ENCODE data around the gene PTPRD.

Gene PTPRD

DNA sequence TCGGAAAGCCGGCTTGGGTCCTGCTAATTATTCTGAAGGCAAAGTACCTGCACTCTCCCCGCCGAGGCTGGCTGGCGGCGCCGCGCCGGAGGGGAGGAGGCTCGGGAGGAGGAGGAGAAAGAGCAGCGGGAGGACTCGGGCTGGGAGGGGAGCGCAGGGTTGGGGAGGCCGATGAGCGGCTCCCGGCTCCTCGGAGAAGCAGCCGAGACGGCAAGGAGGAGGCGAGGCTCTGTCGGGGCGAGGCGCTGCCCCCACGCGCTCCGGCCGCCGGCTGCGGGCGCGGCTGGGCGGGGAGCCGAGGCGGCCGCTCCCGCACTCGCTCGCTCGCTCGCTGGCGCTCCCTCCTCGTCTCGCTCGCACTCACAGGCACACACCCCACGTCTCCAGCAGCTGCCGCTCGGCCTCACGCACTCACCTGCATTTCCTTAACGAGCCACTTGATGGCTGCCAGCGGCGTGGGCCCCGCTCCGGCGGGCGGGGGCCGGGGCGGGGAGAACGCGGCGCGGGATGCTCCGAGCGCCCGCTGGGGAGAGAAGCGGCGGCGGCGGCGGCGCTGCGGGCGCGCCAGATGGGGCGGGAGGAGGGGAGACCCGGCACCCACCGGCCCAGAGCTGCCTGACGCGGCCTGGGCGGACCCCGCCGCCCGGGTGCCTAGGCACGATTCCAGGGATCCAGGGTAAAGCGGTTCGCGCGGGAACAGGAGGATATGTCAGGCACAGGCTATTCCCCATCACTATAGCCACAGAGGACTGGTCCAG, at the start of gene PTPRD:
PTPRD (minus strand) TSS at position 362 of the 758 bp plus-strand sequence.
- no peak for DNase-seq (ENCODE audit: low spot score)

DNA sequence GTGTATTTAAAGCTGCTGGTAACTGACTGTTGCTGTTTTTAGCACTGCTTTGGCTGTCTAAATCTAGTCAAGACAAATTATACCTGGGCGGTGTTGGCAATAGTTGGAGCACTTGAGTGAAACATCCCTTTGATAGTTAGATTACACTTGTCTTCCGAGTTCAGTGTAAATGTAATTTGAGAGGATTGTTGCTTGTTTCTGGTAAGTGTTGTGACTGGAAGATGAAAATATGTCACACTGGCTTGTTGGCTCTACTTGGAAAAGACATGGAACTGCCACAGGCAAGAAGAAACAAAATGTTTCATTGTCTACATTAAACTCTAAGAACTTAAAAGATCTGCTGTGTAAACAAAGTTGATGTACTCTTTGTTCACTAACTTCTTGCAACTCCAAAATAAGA, 49.2 kb upstream of the PTPRD start:
- DNase-seq (ENCODE audit: low spot score): no peak

DNA sequence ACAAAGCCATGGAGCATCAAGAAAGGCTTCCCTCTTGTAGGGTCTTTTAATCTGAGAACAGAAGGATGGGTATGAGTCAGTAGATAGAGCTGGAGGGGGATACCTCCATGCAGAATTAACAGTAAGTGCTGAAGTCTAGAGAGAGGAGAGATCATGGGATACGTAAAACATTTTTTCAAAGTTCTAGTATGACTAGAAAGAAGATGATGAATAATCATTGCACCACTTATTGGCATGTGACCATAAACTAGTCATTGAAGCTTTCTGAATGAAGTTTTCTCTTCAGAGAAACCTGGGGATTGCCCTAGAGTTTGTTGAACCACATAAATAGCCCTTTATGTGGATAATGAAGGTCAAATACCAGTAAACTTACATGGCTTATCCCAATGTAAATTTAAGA, 48.6 kb upstream of the PTPRD start:
- no peak for DNase-seq (ENCODE audit: low spot score)

DNA sequence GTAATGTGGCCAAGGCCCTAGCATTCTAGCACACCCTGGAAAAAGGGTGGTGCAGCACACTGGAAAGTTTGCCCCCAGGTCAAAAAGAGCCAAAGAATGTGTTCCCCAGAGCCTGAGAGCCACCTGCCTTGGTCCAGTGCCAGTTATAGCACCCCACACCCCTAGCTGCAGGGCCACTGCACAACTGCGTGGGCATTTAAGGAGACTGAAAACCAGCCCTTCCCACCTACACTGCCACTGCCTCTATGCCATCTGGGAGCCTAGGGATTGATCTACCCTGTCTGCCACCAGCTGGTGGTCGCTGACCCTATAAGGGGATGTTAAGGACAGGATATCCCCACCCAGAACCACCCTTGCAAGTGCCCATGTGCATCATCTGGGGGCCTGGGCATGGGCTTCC, 38.2 kb upstream of the PTPRD start:
- DNase-seq (ENCODE audit: low spot score): no peak

DNA sequence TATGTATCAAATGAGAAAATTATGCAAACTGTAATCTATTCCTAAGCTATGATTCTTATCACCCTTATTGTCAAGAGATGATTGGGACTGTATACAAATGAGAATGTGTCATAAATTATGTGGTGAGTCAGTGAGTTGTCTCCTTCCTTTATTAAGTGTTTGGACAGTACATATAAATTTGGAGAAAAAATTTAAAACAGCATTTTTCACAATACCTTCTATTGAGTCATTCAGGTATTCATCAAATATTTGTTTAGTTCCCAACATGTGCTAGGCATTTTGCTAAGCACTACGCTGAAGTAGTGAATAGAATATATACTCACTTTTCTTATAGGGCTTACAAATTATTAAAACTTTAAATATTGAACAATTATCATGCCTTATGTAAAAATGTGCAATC, 36.3 kb upstream of the PTPRD start:
- DNase-seq (ENCODE audit: low spot score): no peak

DNA sequence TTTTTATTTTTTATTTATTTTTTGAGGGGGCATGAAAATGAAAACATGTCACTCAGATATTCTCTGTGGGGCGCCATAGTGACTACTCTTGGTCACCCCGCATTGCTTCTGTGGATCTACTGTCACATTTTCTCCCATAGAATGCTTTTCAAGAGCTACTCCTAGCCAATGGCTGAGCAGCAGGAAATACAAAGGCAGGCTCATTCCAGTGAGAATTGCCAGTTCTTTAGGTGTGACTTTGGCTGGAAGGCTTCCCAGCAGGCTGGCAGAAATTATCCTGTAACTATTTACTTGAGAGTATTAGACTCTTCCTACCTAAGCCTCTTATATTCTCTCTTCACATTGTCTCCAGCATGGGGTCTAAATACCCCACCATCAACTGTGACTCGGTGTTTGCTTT, 21.0 kb upstream of the PTPRD start:
- DNase-seq (ENCODE audit: low spot score): no peak

DNA sequence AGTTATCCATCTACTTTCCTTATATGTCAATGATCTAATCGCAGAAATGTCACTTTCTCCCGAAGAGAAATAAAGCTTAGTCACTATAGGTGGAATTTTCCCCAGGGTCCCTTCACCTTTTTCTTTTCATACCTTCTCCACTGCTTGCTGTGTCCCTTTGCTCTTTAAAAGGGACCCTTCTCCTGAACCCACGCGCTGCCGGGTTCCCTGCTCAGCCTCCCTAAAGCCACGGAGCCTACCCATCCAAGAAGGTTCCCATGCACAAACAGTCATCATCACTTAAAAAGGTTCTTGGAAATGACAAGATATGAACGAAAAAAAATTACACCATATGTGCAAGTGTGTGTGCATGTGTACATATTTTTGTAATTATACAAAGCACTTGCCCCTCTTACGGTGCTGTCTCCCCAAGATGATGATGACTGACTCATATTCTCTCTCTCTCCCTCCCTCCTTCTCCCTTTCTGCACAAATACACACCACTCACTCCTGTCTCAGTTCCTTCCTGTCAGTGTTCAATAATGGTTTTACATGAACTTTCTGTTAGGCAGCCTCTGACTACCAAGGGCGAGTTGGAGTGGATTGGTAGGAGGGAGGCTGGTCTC, 1.5 kb upstream of the PTPRD start:
- no peak for DNase-seq (ENCODE audit: low spot score)

DNA sequence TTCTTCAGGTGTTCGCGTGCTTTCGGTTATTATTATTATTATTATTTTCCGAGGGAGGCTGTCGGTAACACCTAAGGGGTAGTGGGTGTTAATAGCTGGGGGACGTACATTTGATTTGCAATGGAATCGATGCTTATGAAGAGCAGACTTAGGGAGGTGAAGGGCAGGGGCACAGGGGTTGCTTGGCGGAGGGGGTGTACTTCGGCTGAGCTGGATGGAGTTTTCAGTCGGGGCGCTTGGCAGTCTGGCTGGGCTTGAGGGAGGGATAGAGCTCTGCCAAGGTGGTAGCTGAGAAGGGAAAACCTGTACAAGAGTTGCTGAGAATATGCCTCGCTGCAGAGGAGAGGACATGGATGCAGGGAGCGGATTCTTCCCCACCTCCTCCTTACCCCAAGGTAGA, 617 bp upstream of the PTPRD start:
- no peak for DNase-seq (ENCODE audit: low spot score)

DNA sequence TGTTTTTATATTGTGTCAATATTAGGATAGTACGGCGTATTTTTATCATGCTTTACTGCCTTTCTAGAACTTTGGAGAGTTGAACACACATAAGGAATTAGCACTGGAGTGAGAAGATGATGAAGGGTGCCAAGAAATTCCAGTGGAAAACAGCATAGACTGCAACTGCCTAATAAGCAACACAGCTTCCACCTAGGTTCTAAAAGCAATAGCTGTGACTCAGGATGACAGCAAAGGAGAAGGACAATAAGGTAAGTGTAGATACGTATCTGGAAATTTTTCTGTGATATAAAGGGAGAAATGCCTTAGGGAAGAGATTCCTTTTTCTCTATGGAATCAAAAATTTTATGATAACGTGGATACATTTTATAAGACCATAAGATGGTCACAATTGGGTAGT, 7.4 kb downstream of the PTPRD start:
- no peak for DNase-seq (ENCODE audit: low spot score)

DNA sequence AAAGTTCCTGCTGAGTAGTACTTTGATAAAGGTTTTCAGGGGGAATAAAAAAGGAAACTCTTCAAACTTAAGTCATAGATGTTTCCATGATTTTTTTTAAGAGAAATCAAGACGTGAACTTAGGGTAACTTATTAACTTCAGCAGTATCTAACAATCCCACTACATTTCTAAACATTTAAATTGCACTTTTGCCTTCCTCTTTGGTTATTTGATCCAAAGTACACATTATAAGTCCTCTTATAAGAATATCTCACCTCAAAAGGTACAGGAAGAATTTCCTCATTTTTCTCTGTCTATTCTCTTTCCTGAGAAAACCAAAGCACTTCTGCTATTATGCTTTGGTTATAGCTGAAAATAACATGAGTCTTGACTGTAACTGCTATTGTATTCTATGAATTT, 7.9 kb downstream of the PTPRD start:
- no peak for DNase-seq (ENCODE audit: low spot score)

DNA sequence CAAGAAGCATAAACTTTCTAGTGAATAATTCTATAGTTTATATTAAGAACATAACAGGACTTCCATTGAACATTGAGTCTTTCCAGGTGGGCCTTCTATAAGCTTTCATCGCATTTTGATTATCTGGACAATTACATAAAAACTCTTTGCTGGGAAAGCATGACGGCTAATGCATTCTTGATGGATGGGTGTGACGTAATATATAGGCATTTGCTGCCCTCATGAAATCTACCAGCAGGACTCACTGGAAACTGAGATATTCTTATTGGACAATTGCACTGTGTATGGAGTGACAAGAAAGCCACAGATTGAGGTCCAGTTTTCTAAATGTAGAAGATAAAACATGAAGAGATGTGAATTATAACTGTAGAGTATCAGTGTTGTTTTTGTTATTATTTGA, 15.0 kb downstream of the PTPRD start:
- no peak for DNase-seq (ENCODE audit: low spot score)

DNA sequence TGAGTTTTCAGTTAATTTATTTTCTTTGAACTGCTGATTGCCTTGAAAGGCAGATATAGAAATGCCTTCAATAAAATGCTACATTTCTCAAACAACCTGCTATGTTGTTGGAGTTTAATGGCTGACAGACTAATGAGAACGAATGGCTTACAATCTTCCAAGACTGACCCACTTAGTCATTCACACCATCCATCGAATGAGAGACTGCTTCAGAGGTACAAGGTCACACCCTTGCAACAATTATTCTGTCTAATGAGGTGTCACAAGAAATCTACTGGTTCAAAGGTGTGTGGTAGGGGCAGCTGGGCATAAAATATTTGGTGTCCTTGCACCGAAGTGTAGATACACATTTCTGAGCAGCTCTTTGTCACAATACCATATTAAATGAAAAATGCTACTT, 18.3 kb downstream of the PTPRD start:
- DNase-seq (ENCODE audit: low spot score): no peak

DNA sequence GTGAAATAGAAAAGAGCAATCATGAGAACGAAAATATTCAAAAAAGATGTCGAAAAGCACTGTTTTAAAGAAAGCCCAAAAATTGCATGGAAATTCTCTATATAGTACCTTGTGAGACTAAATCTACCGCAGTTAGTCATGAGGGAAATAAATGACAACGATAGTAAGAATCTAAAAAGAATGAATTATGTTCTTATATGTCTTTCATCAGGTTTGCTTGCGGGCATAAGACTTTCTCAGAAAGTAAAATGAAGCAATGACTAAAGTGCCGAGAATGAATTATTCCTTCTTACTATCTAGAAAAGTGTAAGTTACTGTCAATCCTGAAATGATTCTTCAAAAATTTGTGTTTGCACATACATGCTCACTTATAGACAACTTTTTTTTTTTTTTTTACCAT, 26.4 kb downstream of the PTPRD start:
- DNase-seq (ENCODE audit: low spot score): no peak

DNA sequence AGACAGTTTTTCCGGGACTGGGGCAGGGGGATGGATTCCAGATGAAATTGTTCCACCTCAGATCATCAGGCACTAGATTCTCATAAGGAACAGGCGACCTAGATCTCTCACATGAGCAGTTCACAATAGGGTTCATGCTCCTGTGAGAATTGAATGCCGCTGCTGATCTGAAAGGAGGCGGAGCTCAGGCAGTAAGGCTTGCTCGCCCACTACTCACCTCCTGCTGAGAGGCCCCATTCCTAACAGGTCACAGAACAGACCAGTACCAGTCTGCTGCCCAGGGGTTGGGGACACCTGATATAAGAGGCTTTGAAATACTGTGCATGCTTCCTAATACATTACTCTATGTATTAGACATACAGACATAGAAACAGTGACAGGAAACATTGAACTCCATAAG, 41.1 kb downstream of the PTPRD start:
- DNase-seq (ENCODE audit: low spot score): no peak

DNA sequence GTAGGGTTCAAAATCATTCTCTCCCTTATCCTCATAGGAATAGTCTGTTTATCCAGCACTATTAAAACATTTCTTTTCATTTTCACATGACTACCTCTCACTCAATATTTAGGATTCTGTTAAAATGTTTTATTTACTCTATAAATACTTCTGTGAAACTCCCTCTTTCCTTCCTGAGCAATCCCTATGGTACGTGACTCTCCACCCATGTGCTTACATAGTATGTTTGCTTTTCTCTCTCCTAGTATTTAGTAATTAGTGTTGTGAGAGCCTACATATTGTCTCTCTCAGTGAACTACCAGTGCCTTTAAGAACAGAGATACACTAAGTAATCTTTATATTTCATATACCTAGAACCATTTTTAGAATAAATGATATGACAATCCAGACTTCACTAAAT, 46.0 kb downstream of the PTPRD start:
- DNase-seq (ENCODE audit: low spot score): no peak

DNA sequence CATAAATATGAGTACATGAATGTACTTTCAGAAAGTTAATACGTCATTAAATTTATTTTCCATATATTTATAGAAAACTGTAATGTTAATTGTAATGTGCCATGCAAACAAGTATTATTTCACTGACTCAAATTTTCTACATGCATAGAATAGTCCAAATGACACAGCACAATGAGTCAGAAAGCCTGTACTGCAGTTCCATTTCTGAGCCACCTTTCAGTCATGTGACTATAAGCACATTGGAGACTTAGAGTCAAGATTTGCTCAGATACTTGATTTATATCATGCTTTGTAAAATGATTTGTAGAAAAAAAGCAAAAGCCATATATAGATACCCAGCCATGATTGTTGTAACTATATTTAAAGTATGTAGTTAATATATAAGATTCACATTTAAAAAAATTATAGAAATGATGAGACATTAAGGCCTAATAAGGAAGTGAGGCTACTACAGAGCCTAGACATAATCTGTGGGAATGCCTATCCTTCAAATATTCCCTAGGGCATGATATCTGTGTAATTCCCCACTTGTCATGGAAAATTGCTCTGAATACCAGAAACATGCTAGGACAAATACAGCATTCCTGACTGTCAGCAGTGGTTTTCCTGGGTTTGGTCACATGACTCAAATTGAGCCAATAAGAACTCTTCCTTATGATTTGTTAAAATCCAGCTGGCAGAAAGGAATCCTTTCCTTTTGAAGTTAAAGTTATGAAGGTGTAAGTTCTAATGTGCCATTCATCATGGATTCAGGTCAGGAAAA, 50.0 kb downstream of the PTPRD start:
- DNase-seq (ENCODE audit: low spot score): no peak

DNA sequence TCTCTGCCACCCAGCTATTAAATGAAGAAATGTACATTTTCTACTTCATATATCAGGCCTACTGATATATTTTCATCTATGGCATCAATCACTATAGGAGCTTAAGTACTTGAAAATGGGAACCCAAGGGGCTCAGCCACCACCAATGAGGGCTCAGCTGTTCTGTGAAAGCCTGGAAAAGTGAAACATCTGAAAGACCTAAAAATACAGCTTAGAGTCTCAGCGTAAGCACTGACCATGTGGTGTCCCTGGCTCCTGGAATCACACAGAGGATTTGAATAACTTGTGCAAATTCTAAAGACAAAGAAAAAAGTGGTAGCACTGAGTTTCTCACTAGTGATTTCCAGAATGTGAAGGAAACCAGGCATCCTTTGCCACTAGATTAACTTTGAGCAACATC, 64.5 kb downstream of the PTPRD start:
- no peak for DNase-seq (ENCODE audit: low spot score)

DNA sequence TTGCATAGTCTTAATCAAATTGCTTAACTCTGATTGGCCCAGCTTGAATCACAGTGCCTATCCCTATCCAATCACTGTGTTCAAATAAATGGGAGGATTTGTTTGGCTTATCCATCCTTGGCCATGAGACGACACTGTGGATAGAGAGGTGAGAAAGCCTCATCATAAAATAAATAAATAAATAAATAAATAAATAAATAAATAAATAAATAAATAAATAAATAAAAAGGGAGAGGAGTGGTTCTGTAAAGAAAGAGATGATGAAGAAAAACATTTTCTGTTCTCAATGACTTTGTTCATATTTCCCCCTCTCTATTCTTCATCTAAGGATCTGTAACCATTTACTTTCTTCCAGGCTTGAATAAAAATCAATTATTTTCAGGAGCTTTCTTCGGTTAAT, 74.7 kb downstream of the PTPRD start:
- DNase-seq (ENCODE audit: low spot score): no peak

DNA sequence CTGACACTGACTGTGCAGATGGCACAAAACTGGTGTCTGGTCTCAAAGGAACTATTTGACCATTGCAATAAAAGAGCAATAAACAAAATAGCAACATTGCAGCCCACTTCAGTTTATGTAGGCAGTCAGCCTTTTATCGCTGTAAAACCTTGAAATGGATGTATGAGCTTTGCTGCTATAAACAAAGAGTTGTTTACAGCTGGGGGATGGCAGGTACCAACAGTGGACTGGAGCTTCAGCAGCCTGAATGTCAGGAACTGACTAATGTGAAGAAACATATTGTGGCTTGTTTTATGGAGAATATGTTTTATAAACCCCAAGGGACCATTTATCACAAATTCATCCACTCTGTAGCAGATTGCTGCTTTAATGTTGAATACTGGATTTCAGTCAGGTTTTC, 78.0 kb downstream of the PTPRD start:
- DNase-seq (ENCODE audit: low spot score): no peak

DNA sequence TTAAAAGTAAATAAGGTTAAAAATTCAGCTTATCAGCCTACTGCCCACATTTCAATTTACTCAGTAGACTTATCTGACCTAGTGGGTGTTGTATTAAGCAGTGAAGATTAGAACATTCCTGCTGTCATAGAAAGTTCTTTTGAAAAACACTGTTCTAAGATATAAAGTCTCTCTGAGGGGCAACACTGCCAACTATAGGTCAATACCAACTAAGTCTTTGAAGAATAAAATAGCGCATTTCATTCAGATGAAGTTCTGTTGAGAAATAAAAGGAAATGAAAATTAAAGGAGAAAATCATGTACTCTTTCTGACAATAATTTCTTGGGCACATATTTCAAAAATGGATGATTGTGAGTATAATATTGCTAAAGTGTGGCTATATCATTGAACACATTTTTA, 86.8 kb downstream of the PTPRD start:
- DNase-seq (ENCODE audit: low spot score): no peak

DNA sequence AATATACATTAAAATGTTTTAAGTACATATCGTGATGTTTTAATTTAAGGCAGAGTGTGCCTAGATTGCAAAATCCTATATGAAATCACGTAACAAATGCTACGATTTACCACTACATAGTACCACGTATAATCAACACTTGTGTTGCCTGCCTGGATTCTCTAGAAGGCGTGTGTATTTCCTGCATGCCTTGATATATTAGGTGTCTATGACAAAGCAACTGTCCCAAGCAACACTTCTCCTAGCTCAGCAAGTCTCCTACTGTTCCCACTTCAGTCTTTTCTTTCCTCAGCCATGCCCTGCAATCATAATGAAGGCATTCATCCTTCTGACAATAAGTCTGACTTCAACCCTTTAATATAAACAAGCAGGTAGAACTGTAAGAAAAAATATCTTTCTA, 89.6 kb downstream of the PTPRD start:
- DNase-seq (ENCODE audit: low spot score): no peak

DNA sequence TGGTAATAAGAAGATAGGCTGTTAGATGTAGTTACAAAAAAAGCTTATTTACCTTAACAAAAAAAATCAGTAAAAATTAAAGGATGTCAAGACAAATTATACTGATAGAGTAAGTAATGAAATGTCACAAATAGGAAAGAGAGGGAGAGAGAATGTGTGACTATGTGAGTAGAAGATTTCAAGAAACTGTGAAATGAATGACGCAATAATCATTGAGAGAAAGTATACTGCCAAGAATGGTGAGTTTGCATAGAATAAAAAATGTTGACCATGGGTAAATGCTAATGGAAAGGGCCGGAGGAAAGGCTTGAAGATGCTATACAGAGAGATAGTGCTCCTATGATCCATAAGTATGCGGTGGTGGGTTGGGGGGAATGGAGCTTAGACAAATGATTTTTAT, 100.7 kb downstream of the PTPRD start:
- DNase-seq (ENCODE audit: low spot score): no peak

DNA sequence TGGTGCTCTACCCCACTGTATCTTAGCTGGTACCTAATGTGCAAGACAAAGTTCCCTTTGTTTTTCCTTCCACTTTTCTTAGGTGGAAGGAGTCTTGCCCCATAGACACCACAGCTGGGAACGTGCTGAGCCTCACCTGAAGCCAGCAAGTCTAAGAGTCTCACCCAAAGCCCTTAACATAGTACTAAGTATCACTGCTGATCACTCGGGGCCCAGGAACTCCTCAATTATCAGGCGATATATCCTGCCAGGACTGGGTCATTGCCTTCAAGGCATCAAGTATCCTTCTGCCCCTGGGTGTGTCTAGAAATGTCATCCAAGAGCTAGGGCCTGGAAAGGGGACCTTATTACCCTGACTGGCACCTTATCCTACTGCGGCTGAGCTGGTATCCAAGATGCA, 123.9 kb downstream of the PTPRD start:
- no peak for DNase-seq (ENCODE audit: low spot score)

DNA sequence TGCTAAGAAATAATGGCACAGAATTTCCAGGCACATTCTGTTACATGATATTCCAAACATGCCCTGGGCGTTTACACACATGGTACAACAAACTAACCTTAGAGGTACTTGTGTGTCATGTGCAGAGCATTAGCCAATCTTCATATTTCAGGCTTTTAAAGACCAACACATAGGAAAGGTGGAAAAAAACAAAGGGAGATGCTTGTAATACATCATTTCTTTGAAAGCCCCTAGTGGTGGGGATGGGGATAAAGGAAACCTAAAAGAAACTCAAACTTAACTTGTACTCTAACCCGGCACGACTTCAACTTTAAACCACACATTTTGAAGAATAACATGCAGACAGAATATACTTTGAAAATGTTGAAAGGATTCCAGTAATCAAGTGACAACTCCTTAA, 133.6 kb downstream of the PTPRD start:
- no peak for DNase-seq (ENCODE audit: low spot score)
